GM19467 (cell line): ENCODE results near the gene TMEM126A.
A peak's percentile ranks its signal among the peaks of the same experiment; 100 is the strongest.
"Not testable (repeated sequence)": the region's sequence is repeated elsewhere in the genome, so short reads cannot be mapped to it uniquely, and the experiment has no call there.

ENCODE experiments used
- ATAC-seq: cut with Tn5 transposase; IDR thresholded peaks from one replicate; pipeline ENCODE4 v1.9.1; 2021; ENCODE audit warnings: mild to moderate bottlenecking, moderate library complexity; ENCODE audit not compliant: unreplicated experiment

The TMEM126A gene

GRCh38 chr11:85656777-85657176, 9.0 kb downstream of the TMEM126A start:
- ATAC-seq: no peak

DNA sequence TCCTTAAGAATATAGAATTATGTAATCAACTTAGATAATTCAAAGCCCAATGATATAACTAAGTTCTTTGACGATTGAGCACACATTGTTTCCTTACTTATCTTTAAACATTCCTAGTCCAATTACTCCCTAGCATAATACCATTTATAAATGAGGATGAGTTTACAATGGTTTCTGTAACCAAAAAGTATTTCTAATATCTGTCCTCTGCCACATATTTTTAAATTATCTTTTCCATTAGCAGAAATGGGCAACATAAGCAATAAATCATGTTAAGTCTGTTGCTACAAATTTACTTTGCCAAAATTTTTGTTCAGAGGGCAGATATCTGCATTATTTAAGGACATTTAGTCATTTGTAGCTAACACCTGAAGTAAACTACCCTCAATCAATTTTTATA, 10.4 kb downstream of the TMEM126A start:
- no peak for ATAC-seq

DNA sequence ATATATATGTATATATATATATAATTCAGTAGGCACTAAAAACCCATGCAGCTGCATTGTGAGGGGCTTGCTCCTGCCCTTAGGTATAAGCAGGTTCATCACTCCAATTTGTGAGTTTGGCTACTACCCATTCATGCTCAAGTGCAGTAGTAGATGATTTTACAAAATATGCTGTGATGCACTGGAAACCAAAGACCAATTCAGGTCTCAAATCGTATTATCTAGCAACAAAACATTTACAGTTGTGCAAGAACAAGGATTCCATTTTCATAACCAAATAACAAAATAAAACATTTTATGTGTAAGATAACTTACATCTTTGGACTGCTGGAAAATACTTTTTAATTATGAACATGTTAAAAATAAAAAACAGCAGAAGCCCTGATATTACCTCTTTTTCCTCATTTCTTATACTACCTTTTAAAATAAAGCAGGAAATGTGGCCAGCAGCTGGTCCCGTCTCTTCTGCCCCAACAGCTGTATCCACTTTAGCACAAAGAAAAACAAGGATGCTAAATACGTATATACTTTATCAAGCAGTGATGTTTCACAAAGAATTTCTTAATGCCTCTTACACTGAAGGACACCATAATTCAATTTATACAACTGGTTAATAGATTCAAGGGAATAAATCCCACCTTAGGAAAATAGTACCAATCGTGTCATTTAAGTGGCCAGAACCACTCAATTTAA, 14.4 kb downstream of the TMEM126A start:
- no peak for ATAC-seq

DNA sequence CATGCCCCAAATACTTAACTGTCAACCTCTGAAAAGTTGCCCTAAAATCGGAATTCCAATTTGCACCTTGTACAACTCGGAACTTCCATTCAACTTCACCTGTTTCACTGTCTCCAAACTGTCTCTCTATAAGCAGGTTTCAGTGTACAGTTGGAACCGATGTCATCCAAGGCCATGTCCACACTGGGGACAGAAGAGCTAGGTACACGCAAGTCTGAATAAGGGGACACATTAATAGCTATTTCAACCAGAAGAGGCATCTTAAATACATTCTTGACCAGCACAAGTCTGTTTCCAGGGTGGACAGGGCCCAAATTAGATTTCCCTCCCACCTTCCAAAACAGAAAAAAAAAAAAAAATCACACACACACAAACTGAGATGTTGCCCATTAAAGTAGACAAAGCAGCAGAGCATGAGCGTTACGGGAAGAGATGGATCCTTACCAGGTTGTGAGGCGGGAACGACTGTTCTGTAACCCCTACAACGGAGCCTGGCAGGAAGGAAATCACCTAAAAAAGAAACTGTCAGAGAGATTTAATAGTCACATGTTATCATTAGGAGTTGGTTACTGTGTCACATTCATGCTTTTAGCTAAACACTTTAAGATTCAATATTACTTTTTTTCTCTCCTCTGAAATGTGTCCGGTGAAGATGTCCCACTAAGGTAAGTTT, 15.4 kb downstream of the TMEM126A start:
- ATAC-seq: no peak

GRCh38 chr11:85663753-85664614, 16.2 kb downstream of the TMEM126A start:
- ATAC-seq: peak; percentile 66

DNA sequence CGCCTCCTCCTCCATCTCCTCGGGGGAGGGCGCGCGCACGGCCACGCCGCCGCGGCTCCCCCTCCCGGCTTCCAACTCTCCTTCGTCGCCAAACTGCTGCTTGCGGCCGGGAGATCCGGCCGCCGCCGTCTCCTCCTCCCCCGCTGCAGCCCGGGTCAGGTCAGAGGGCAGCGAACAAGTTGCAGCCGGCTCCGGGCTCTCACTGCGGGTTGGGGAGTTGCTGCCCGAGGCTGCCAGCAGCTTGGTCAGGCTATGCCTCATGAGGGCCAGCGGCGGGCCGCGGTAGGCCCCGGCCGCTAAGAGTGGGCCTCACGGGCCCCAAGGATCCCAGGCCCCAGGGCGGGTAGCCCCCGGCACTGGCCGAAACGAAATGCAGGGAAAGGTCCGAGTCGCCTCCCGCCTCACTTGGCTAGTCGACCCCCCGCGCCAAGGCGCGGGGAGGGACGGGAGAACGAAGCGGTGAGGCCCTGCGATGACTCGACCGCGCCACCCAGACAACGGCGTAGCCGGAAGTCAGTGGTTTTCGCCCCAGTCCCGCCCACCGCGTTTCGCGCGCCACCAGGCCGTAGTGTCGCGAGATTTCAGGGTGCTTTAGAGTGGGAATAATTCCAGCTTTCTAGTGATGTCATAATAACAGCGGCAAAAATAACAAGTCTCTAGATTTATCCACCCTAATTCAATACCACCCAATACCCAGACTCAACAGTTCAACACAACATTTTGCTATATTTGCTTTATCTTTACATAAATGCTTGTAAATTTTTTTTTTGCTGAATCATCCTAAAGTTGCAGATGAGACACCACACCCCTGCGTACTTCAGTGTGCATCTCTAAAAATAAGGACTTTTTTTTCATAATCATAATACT, 17.1 kb downstream of the TMEM126A start, which contains the start of gene CREBZF:
TSS of gene CREBZF (minus strand) at position 515 of the 867 bp plus-strand sequence. CDS start at position 261, 254 bp downstream.
- ATAC-seq: peak; percentile 90

DNA sequence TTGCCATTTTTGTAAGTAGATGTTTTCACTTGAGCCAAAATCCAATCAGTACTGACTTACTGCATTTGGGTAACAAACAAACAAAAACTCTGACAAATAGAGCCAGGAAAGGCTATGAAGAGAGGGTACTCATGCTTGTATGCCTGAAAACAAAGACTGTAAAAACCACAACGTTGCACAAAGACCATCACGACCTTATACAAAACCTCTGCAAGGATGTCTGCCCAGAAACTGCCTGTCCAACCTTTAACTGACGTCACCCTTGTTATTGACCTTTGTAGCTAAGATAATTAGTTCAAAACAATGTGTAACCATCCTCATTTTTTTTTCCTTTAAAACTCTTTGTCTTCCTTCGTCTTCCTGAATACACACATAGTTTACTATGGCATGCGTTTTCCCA, 18.0 kb downstream of the TMEM126A start:
- ATAC-seq: no peak

- ATAC-seq: no peak
Measured at GRCh38 chr11:85666687-85667086, 18.9 kb downstream of the TMEM126A start.

- no peak for ATAC-seq
Measured at GRCh38 chr11:85668157-85668556, 20.4 kb downstream of the TMEM126A start.

GRCh38 chr11:85670949-85671663, 23.3 kb downstream of the TMEM126A start:
- not testable (repeated sequence) for ATAC-seq

GRCh38 chr11:85672105-85672902, 24.5 kb downstream of the TMEM126A start:
- no peak for ATAC-seq

- ATAC-seq: no peak
Measured at GRCh38 chr11:85673393-85673792, 25.6 kb downstream of the TMEM126A start.

- ATAC-seq: no peak
Measured at GRCh38 chr11:85679576-85679975, 31.8 kb downstream of the TMEM126A start.

GRCh38 chr11:85680897-85681296, 33.1 kb downstream of the TMEM126A start:
- no peak for ATAC-seq

DNA sequence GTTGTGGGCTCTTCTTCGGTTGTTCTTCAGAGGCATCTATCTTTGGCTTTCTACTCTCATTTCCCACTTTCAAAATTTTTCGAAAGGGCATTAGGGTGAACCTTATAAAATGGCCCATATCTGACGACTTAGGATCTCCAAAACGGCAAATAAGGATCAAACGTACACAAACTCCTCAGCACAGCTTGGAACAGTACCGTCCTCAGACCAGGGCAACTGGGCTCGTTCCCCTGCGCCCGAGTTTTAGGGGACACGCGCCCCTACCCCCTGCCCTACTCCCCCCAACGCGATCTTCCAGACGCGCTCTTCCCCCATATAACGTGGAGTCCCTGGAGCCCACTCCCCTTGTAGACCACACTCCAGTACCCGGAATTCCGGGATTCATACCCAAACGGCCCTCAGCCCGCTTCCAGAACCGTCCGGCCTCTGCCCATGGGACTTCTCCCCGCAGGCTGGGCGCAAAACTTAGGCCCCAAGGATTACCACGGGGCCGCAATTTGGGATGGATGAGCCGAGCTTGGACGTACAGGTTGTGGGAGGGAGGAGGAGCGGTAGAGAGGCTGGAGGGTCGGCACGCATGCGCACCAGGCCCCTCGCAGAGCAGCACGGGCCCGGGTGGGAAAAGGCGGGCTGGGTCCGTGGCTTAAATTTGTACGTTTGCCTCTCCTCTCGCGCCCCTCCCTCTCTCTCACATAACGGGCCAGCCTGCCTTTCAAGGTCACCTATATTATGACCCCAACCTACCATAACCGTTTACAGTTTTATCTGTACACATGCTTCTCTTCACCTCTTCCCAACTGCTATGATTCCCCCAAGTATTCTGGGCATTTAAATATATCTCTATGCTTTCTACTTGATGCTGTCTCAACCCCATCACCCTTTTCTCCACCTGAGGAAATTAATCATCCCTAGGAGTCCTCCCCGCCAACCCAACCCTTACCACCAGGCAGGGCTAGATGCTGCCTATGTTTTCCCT, 34.9 kb downstream of the TMEM126A start:
- ATAC-seq: peak; percentile 86

GRCh38 chr11:85685125-85685819, 37.5 kb downstream of the TMEM126A start:
- ATAC-seq: no peak

GRCh38 chr11:85685820-85686459, 38.2 kb downstream of the TMEM126A start, which contains the start of gene CCDC89:
Gene CCDC89 (minus strand): TSS chr11:85686195. CDS start chr11:85686130, 65 bp downstream.
- no peak for ATAC-seq
